ACHN (cell line): ENCODE data around the gene ALDH1B1.
"Not testable (repeated sequence)": the region's sequence is repeated elsewhere in the genome, so short reads cannot be mapped to it uniquely, and the experiment has no call there.

Source experiments
- DNase-seq: peaks from one replicate; pipeline ENCODE4 v3.0.0-alpha.2; 2015
- in situ Hi-C: cut with HindIII; loops from 2 replicates; pipeline ENCODE4 v1.10.0; 2017; ENCODE audit warnings: low sequenced_read_pairs, low pct_ligation_motif_present, low pct_unique_long_range_greater_than_20kb

ALDH1B1 gene

DNA sequence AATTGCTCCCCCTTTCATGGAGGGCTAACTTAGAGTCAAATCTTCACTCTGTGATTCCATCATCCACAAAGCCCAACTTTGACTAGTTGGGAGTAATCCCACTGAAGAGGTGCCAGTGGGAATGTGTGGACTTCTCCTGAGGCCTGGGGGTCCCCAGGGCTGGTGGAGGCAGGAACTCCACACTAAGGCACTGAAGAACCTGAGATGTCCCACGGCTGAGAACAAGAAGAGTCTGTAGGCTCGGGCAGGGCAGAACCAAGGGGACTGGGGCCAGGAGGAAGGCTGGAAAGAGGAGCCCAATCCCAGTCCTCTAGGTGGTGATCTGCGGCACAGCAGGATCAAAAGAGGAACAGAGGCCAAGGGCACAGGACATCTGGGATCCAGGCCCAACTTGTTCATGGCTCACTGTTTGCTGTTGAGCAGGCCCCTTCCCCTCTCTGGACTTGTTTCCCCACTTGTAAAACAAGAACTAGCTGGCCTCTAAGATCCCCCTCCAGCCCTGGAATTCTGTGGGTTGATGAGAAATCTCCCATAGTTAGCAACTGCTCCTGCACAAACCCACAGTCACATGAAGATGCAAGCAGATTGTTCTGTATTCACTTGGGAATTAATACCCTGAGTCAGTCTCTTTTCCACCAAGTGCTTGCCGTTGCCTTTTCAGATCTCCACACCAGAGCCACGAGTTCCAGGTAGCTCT is 32.7 kb upstream of the ALDH1B1 start:
- in situ Hi-C loops: no loop called here
- no peak for DNase-seq

DNA sequence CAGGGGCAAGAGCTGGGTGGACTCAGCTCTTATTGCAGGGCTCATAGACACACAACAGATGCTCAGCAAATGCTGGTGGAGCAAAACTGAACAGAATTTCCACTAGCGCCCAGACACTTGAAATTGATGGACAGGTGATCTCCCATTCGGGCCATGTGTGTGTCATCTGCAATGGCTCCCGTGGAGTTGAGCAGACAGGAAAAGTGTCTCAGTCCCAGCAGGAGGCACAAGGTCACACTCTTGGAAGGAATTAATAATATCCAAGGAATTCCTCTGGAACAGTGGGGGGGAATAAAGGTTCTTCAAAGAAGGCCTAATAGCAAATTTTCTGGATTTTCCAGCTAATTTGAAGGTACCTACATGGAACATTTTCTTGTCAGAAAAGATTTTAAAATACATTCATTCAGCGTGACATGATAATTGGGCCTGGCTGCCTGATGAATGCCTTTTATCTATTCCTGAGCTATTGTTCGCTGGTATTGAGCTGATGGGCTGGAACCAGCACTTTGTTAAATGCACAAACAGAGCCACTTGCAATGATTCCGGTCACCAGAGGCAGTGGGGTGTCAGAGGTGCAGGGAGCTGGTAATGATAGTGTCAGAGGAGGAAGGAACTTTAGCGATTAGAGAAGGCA is 31.5 kb upstream of the ALDH1B1 start:
- in situ Hi-C loops: no loop called here
- no peak for DNase-seq

DNA sequence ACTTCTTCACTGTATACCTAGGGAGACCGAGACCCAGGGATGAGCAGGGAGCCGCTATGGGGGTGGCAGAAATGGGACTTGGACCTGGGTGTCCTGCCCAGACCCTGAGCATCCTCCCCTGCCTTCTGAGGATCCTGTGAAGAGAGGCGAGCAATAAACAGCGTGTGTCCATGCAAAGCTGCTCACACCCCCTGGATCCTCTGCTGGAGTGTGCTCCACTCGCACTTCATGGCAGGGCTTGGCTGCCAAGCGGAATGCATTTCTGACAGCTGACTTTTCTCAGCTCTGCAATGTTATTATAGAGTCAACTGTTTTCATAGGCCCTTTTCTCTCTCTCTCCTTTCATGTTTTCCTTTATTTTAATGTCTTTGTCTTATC is 31.0 kb upstream of the ALDH1B1 start:
- in situ Hi-C loops: no loop called here
- no peak for DNase-seq

DNA sequence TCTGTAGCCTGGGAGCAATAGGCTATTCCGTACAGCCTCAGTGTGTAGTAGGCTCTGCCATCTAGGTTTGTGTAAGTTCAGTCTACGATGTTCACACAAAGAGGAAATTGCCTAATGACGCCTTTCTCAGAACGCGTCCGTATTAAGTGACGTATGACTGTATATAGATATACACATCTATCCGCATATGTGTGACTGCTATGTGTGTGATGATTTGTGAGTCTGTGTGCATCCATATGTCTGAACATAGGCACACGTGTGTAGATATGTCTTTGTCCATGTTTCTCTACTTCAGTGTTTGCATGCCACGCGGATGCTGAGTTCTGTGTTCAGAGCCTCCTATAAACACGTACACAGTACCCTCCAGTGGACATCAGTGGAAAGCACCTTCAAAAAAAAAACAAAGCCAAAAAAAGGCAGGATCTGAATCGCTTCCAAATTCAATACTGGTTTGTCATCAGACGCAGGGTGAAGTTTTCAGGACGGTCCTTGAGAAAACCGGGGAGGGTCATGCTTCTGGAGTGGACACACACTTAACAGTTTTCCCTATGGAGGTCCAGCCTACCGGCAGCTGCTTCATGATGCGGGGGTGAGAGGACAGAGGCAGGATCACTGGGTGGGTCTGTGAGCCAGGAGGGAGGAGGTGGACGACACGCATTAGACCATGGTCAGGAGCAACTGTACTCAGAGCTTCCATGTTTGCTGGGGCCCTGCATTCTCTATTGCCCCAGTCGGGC is 29.5 kb upstream of the ALDH1B1 start:
- in situ Hi-C loops: no loop called here
- peak; percentile 58 for DNase-seq

DNA sequence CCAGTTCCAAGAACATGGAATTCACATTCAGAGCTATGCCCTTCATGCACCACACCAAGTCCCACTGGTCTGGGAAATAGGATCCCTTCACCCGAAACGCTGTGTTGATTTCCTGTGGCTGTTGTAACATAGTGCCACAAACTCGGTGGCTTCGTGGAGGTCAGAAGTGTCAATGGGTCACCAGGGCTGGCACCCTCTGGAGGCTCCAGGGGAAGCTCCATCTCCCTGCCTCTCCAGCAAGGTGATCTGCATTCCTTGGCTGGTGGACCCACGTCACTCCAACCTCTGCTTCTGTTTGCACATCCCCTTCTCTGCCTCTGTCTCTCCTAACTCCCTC is 28.9 kb upstream of the ALDH1B1 start:
- in situ Hi-C loops: no loop called here
- no peak for DNase-seq

DNA sequence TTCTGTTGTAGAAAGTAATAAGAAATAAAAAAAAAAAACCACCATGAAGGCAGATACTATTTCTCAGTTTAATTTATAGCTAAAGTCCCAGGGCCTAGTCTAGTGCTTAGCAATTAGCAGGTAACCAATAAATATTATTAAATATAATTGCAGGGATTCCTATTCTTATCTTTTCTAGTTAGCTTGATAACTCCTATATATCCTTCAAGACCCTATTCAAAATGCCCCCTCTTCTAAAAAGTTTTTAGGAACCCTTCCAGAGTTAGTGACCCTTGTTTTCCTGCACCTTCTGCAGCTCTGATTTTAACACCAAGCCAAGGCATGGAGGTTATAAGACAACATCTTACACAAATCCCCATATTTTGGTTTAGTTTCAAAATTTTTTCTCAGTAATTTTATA is 24.6 kb upstream of the ALDH1B1 start:
- in situ Hi-C loops: no loop called here
- DNase-seq: no peak

DNA sequence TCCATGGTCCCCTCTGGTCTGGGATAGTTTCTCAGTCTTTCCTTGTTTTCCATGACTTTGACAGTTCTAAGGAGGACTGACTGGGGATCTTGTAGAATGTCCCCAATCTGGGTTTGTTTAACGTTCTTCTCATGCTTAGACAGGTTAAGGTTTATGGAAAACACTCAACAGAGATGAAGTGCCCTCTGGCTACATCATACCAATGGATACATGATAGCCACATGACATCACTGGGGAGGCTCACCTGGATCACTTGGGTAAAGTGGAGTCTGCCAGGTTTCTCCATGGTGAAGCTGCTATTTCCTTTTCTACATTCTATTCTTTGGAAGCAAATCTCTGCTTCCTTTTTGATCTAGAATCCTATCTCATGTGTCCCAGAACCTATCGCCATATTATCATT is 23.8 kb upstream of the ALDH1B1 start:
- in situ Hi-C loops: no loop called here
- no peak for DNase-seq

DNA sequence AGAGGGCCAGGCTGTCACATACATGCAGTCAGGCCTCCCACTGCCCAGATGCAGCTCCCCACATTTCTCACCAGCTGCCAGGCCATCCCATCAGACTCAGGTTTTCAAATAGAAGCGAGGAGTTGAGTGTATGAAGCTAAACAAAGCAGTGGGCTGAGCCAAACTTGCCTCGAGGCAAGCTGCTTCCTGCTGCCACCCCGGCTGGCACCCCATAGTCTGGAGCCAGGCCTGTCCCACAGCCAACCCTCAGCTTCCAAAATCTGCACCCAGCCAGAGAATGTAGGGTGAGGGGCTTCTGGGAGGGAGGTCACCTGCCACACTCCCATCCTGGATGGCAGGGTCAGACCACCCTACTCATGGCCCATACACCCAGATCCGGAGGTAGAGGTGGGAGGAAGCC is 22.3 kb upstream of the ALDH1B1 start:
- in situ Hi-C loops: no loop called here
- DNase-seq: no peak

DNA sequence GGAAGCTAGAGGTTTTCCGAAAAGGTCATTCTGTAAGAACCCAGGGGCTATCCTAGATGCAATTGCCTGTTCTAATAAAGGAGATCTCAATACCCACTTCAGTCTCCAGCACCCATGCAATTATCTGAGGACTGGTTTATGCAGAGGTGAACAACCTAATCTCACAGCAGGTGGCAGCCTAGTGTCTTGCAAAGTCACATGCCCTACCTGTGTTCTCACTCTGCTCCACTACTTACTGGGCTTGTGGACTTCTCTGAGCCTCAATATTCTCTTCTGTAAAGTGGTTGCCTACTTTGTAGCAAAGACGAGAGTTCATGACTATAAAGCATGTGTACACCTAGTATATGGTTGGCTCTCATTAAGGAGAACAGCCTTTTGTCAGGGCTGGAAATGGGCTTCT is 21.0 kb upstream of the ALDH1B1 start:
- peak; percentile 39 for DNase-seq
- in situ Hi-C loops: no loop called here

DNA sequence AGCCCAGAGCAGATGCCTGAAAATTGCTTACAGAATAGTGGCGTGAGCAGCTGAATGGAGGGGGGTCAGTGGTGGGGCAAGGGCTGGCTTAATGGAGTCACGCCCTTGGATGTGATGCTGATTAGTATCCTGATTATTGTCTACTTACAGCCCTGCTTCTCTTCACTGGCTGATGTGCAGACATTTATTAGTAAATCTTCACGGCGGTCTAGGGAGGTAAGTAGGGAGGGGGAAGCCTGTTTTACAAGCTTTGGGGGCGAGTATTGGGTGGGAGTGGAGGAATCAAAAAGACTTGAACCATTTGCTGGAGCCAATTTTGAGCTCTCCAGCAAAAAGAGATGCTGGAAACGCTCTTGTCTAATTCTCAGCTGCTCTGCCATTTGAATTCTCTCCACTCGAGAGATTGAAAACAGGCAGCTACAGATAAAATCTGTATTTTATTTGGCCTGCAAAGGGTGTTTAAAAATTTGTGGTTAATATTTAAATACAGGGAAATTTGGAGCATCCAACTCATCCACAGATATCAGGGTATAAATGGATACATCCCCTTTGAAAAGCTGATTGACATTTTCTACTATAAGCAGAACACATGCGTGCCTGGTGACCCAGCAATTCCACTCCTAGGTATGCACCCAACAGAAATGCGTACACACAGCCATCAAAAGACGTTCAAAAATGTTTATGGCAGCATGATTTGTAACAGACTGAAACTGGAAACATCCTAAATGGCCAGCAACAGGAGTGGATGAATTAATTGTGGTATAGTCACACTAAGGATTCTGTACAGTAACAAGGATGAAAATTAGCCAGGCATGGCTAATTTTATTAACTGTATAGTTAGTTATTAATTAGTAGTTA is 19.5 kb upstream of the ALDH1B1 start:
- in situ Hi-C loops: no loop called here
- DNase-seq: no peak

DNA sequence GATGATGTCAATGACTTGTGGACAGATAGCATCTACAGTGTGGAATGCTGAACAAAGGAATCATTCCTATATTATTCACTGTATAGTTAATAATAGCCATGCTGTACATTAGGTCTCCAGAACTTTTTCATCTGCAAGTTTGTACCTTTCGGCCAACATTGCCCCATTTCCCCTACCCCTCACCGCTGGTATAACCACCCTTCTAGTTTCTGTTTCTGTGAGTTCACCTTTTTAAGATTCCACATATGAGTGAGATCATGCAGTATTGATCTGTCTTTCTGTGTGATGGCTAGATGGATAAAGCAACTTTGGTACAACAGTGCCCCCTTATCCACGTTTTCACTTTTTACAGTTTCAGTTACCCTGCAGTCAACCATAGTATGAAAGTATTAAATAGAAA is 18.8 kb upstream of the ALDH1B1 start:
- DNase-seq: no peak
- in situ Hi-C loops: no loop called here

DNA sequence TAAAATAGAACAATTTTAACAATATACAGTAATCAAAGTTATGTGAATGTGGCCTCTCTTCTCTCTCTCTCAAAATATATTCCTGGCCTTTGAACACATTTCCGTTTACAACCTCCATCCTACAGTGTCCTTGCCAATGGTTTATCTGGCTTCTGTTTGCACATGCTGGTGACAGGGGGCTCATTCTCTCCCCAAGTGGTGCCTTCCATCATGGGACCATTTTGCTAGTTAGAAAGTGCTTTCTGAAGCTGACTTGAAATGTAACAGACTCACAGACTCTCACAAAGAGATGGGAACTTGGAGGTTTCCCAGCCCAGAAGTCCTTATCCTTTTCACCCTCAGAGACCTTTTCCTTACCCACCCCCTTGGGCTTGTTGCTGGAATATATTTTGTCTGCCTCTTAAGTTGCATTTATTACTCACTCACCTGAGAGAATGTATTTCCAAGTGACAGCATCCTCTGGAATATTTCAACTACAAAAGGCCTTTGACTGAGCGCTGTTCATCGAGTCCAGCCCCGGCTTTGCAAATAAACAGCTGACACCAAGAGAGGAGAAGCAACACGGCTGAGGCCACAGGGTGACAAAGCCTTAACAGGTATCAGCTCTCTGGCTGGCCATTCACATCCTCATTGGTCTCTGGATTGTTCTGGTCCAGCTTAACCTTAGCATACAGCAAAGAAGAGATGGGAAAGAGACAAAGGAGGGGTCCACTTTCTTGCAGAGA is 17.5 kb upstream of the ALDH1B1 start:
- in situ Hi-C loops: no loop called here
- no peak for DNase-seq

DNA sequence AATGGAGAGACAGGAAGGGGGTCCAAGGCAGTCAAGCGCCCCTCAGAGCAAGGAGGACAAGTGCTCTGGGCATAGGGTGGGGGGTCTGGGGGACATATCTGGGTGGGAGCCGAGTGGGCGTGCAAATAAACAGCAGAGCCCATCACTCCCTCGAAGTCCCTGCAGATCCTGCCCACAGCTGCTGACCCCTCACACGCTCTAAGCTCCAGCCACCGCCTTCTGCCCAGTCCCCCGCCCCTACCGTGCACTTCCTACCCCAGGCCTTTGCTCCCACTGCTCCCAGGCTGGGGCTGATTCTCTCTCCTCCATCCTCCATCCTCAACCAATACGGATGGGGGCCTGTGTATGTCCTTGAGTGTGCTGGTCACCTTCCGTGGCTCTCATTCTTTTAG is 16.9 kb upstream of the ALDH1B1 start:
- DNase-seq: no peak
- in situ Hi-C loops: no loop called here

DNA sequence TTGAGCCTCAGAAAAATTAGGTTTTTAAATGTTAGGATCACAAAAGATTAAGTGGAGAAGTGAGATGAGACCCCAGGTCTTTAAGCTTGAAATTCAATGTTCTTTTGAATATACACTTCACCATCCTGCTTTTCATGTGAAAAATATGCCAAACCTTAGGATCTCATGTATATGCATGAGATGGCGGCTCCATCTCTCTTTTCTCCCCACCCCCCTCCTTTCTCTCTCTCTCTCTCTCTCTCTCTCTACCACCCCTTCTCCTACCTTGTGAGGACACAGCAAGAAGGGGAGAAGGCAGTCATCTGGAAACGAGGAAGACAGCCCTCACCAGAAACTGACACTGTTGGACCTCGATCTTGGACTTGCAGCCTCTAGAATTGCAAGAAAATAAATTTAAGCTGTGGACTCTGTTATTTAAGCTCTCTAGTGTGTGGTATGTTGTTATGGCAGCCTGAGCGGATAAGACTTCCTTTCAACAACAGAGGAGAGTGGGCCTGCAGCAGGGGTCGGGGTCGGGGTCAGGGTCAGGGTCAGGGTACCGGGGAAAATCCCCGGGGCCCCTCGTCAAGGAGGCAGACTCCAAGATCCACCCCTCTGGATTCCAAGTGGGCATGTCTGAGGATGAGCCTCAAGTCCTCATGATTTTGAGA is 16.4 kb upstream of the ALDH1B1 start:
- no peak for DNase-seq
- in situ Hi-C loops: no loop called here

DNA sequence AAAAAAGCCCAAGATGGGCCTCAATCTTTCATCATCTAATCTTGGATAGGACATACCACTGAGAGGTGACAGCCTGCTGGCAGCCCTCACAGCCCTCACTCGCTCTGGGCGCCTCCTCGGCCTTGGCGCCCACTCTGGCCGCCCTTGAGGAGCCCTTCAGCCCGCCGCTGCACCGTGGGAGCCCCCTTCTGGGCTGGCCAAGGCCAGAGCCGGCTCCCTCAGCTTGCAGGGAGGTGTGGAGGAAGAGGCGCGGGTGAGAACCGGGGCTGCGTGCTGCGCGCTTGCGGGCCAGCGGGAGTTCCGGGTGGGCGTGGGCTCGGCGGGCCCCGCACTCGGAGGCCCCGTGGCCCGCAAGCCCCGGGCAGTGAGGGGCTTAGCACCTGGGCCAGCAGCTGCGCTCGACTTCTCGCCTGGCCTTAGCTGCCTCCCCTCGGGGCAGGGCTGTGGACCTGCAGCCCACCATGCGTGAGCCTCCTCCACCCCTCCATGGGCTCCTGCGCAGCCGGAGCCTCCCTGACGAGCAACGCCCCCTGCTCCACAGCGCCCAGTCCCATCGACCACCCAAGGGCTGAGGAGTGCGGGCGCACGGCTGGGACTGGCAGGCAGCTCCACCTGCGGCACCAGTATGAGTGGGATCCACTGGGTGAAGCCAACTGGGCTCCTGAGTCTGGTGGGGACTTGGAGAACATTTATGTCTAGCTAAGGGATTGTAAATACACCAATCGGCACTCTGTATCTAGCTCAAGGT is 15.0 kb upstream of the ALDH1B1 start:
- in situ Hi-C loops, DNase-seq: not testable (repeated sequence)

DNA sequence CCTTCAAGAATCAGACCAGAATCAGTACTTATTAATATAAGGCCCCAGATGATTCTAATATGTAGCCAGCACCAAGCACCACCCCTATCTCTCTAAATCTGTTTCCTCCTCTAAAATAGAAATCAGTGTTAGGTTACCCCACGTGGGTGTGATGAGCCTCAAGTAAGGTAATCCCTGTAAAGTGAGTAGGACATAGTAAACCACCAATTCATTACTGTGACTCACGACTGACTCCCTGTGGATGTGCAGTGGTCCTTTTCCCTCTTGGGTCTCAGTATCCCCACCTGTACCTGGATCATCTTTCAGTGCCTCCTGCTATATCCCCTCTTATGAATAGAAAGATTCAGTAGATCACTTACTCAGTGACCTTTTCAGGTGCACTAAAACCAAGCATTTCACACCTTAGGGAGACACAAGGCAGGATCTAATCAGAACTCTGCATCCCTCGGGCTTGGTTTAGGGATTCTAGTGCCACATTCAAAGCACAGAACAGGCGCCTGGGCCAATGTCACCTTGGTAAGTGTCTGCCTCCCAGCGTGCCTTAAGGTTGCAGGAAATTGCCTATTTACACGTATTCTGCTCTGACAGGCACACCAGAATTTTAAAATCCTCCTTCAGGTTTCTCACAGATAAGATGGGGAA is 12.2 kb upstream of the ALDH1B1 start:
- DNase-seq: no peak
- in situ Hi-C loops: no loop called here

DNA sequence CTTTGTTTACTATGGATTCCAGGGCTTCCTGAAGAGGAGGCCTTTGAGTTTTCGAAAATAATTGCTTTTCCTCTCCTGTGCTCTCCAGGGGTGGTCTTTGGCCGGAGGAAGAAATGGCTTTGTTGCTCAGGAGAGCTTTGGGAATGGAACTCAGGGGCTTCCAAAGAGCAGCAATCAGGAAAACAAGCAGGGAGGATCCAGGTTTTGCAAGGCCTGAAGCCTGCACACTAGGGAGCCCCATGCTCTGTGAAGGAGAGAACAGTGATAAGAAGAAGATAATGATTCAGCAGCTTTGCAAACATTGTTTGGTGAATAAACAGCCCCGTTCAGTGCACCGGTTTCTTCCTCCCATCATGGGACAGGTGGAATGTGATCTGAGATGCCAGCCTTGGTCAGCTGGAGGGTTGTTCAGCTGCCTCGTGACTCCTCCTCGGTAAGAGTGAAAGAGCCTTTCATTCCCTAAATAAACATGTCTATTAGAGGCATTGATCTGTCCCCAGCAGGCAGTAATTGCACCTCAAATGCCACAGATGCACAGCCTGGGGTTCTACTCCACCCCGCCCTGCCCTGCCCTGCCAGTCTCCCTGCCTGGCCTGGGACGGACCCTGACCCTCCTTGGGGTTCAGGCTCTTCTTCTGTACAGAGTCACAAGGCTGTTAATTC is 11.5 kb upstream of the ALDH1B1 start:
- no peak for DNase-seq
- in situ Hi-C loops: no loop called here
